OCI-LY1 (cell line): ENCODE results near the gene SRPRB.

Experiments used
- CTCF ChIP-seq: fragments of 200-600 bp; sonication (generic), shearing (Covaris generic); IDR thresholded peaks from 2 replicates; pipeline ENCODE4 v1.5.1; 2017; ENCODE audit warnings: mild to moderate bottlenecking, antibody characterized with exemption, low read length, moderate library complexity, mixed read lengths
- EZH2 ChIP-seq: fragments of 200-600 bp; sonication (generic), shearing (Covaris generic); IDR thresholded peaks from 2 replicates; pipeline ENCODE4 v1.8.0; 2017; ENCODE audit warnings: borderline replicate concordance, mixed run types, mild to moderate bottlenecking, antibody characterized with exemption, low read length, moderate library complexity, mixed read lengths

GRCh38 chr3:133863911-133864310 is 58.3 kb downstream of the SRPRB start:
- TF ChIP-seq CTCF (no peak), EZH2 (no peak)
